WI38 (cell line): ENCODE results near the gene THRB.

Source experiments
- H3K4me3 ChIP-seq: 2 replicates; pipeline ENCODE4 v1.5.1; 2011; ENCODE audit warnings: low read depth, mild to moderate bottlenecking, control low read depth, low read length
- TF ChIP-seq, protein P1 (sequence below): IDR thresholded peaks from 2 replicates; pipeline ENCODE4 v1.5.1; 2012; ENCODE audit warnings: low read depth, mild to moderate bottlenecking, control low read depth, low read length

Gene THRB

DNA sequence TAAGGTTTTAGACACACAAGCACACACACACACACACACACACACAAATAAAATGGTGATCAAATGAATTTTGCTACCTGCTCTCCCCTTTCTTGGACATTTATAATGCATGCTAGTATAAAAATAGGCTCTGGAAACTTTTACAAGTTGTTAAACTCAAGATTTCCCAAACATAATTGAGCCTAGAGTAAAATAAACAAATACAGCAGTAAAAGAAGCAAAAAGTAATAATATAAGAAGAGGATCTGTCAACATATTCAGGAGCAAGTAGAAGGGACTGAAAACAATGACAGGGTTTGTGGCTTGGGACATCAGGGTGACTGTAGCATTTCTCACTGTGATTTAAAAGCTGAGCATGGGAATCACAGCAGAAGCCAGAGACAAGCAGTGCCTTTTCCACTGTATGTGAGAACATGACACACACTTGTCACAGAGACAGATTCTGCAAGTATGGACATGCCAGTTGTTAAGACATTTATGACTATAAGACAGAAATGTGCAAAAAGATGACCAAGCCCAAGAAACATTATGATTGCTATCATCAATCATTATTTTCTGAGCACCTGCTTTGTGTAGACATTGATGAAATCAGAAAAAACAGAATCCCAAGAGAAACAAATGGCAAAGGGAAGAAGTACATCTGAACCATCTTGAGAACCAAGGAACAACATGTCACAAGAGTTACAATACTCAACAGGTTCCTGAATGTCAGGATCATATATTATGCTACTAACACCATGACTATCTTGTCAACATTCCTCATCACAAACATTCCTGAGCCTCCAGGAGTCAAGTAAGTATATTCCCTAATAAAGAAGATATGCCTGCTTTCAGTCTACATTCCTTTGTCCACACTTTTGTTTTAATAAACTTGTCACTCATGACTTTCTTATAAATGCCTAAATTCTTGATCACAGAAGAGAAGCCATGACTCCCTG lies 7.1 kb downstream of the THRB start:
- TF ChIP-seq, protein P1, sequence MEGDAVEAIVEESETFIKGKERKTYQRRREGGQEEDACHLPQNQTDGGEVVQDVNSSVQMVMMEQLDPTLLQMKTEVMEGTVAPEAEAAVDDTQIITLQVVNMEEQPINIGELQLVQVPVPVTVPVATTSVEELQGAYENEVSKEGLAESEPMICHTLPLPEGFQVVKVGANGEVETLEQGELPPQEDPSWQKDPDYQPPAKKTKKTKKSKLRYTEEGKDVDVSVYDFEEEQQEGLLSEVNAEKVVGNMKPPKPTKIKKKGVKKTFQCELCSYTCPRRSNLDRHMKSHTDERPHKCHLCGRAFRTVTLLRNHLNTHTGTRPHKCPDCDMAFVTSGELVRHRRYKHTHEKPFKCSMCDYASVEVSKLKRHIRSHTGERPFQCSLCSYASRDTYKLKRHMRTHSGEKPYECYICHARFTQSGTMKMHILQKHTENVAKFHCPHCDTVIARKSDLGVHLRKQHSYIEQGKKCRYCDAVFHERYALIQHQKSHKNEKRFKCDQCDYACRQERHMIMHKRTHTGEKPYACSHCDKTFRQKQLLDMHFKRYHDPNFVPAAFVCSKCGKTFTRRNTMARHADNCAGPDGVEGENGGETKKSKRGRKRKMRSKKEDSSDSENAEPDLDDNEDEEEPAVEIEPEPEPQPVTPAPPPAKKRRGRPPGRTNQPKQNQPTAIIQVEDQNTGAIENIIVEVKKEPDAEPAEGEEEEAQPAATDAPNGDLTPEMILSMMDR = no peak
- H3K4me3 ChIP-seq = no peak overlapping the region

DNA sequence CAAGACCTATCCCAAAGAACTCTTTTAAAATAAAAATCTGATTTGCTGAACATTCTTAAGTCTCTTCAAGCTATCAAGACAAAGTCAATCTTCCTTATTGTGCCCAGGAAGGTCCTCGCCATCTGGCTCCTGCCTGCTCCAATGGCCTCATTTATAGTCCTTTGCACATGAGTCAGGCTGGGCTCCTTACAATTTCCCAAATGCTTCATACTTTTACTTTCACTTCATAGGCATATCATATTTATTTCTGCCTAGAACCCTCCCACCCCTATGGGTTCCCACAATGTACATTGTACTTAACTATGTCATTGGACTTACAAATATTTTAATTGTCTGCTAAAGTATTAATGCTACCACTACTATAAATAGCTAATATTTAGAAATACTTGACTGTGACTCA lies 9.1 kb downstream of the THRB start:
- H3K4me3 ChIP-seq = no peak overlapping the region
- TF ChIP-seq, protein P1 = no peak

DNA sequence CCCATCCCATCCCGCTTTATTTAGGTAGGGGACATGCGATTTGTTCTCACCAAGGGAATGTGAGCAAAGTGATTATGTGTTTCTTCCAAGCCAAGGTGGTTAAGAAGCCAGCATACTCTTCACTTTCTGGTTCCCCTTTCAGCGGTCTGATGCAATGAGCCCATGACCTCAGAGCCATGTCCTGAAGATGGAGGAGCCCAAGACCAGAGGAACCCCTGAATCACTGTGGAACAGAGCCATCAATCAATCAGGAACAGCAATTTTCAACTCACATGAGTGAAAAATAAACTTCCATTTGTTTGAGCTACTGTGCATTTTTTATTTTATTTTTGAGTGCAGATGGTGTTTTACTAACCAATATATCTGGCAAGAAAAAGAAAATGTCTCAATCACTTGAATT lies 10.8 kb downstream of the THRB start:
- TF ChIP-seq, protein P1 = no peak
- H3K4me3 ChIP-seq = no peak overlapping the region

DNA sequence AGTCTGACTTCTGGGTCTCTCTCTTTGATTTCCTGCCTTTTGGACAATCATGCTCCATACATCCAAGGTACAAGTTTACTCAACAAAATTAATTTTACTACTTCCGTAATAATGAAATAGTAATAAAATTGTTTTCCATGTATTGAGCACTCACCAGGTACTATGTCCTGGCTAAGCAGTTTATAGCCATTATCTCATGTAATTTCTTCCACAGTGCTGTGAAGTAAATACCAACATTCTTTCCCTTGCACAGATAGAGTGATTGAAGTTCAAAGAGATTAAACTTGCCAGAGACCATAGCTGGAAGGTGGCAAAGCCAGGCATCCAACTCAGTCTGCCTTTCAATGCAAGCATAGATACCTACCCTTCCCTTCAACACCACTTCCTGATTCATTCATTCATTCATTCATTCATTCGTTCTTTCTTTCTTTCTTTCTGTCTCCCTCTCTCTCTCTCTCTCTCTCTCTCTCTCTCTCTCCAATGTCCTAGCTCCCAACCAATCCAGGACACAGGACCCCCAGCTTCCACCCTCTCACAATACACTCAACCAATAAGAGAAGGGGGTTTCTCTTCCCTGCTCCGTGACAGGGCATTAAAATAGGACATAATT lies 12.4 kb downstream of the THRB start:
- H3K4me3 ChIP-seq = no peak overlapping the region
- TF ChIP-seq, protein P1 = no peak

DNA sequence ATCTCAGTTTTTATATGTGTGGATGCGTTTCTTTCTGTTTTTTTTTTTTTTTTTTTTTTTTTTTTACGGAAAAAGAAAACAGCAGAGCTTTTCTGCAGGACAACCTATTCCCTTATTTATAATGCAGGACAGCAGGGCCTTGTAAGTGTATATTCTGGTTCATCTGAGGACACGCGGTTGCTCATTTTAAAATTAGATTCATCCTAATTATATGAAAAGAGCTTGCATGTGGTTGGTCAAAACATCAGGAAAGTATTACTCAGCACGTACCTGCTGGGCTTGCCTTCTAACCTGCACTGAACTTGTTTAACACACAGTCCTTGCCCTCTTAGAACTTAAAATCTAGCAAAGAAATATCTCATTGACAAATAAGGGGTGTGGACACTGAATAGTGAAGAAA lies 13.5 kb downstream of the THRB start:
- no peak overlapping the region for H3K4me3 ChIP-seq

DNA sequence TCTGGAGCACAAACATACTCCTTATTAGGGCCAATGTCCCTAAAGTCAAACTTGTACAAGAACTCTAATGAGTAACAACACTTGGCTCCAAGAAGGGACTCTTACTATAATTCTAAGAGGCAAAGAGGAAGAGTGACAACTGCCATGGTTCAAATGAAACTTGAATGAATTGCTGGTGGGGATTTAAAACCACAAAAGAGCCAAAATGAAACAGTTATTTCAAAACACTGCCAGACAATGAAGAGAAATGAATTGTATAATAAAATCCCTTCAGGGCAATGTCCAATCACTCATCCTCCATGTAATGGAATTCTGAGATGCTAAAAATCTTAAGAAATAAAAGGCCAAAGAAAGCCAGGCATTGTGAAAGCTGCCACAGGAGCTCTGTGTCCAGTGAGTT lies 14.2 kb downstream of the THRB start:
- no peak overlapping the region for H3K4me3 ChIP-seq
- TF ChIP-seq, protein P1 = no peak

More for the DNA sequence above, 13.5 kb downstream of the THRB start:
- TF ChIP-seq, protein P1 = no peak

DNA sequence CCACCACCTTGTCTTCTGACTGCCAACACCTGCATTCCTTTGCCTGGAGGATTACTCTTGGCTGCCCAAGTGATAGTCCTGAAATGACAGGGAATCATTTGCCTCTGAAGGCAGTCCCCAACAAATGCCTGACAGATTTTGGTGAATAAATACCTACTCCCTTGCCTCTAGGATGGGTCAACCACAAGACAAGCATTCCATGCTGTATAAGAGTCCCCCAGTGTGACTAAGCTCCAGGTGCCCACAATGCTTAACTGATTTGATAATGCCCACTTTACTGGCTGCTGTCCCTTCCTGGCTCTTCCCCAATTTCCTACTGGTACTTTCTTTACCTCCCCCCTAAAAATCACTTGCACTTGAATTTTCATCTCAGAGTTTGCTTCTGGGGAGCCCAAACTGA lies 14.8 kb downstream of the THRB start:
- TF ChIP-seq, protein P1 = no peak
- no peak overlapping the region for H3K4me3 ChIP-seq
